HG02588 (cell line): ENCODE measurements around the gene PTPRN2.

Experiments used
- ATAC-seq: cut with Tn5 transposase; IDR thresholded peaks from one replicate; pipeline ENCODE4 v1.9.1; 2021; ENCODE audit warnings: mild to moderate bottlenecking, moderate library complexity; ENCODE audit not compliant: unreplicated experiment

Gene PTPRN2

DNA sequence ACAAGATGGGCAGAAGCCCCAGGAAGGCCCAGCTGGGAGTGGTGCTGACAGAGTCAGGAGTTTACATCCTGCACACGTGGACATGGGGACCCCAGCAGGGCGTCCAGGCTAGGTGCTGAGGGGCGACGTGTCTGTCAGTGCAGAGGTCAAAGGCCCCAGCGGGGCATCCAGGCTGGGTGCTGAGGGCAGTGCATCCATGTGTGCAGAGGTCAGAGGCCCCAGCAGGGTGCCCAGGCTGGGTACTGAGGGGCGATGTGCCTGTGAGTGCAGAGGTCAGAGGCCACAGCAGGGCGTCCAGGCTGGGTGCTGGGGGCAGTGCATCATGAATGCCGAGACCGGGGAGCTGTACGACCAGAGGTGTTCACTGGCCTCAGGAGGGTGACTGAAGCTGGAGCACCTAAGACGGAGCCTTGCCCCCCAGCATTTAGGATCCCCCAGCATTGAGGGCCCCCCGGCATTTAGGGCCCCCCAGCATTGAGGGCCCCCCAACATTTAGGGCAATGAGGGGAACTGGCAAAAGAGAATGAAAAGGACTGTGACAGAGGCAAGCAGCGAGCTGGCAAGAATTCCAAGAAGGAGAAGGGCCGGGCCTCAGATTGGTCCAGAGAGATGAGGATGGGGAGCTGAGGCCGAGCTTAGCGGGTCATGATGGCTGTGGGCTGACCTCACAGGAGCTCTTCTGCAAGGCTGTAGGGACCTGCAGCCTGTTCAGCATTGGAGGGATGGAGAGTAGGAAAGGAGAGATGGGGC is 474.9 kb downstream of the PTPRN2 start:
- ATAC-seq = no peak

DNA sequence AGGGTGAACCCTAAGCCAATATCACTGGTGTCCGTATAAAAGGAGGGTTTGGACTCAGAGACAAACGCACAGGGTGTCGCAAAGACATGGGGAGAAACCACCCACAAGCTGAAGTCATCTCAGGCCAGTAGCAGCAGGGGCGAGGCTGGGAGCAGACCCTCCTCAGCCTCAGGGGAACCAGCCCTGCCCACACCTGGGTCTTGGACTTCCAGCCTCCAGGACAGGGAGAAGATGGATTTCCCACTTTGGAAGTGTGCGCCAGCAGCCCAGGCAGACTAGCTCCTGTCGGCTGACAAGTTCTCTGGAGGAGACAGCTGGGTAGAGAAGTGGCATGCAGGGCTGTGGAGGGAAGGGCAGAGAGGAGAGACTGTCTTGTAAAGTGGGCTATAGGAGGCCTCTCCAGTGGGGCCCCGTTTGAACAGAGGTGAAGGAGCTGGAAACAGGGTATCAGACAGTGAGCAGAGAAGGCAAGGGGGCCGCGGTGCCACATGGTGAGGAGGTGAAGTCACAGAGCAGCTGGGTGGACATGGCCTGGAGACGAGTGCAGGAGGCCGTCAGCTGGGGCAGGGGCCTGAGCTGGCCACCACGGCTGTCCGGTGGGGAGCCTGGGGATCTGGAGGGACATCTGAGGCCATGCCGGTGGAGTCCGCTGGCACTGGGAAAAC is 475.6 kb downstream of the PTPRN2 start:
- no peak for ATAC-seq

DNA sequence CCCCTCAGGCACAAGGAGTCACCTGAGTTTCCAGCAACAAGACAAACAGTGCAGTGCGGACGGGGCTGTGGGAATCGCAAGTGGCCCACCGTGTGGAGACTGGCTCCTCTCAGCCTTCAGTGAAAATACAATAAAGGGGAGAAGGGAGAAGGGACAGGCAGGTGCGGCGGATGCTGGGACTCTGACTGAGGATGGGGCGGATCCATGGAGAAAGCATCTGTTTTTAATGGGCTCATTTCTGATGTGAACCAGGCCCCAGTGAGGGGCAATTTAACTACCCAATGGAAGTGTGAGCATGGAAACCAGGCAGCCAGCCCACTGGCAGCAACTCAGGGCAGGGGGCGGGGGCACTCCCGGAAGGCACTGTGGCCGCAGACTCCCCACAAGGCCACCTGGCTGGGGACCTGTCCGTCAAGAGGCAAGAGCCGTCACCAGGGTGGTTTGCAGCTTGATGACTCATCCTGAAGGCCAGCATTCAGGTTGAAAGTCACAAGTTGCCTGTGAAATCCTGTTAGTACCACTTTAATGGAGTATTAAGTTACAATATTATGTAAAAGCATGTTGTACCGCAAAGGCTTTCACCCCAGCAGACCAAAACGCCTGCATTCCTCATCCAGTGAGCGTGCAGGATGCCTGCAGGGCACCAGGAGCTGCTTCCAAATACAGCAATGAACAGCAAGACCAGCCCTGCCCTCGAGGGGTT is 476.4 kb downstream of the PTPRN2 start:
- no peak for ATAC-seq

DNA sequence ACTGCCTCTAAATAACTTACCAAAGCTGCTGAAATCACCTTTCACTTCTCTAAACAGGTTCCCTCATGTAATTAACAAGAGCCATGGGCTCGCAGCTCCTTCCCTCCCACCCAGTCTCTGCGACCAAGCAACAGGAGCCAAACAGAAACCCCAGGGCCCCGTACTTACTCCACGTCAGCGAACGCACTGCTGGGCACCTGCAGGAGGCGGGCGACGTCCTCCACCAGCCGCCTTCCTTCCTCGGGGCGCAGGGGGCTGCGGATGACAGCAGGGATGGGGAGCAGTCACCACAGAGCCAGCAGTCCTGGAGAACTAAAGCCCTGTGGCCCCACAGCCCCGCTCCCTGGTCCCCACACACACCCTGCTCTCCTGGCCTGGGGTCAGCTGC is 477.0 kb downstream of the PTPRN2 start:
- no peak for ATAC-seq

DNA sequence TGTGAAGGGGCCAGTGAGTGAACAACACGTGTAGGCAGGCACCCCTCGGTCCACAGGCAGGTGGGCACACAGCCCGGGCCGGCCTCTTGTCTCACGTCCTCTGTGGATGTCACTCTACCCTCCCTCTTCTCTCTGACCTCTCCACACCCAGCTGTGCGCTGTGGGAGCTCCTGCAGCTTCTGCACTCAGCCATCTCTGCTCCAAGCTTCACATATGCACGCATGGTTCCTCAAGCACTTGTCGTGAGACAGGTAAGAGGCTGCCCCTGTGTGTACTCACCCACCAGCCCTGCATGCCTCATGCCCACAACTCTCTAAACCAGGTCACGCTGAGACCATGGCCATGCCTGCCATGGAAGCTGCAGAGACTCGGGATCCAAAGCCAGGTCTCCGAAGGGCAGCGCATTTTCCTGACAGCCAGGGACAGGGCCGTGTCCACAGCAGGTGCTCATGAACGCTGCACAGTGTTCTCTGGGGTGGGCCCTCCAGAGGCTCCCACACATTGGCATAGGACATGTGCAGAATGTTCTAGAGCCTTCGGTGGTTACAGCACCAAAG is 477.5 kb downstream of the PTPRN2 start:
- no peak for ATAC-seq

DNA sequence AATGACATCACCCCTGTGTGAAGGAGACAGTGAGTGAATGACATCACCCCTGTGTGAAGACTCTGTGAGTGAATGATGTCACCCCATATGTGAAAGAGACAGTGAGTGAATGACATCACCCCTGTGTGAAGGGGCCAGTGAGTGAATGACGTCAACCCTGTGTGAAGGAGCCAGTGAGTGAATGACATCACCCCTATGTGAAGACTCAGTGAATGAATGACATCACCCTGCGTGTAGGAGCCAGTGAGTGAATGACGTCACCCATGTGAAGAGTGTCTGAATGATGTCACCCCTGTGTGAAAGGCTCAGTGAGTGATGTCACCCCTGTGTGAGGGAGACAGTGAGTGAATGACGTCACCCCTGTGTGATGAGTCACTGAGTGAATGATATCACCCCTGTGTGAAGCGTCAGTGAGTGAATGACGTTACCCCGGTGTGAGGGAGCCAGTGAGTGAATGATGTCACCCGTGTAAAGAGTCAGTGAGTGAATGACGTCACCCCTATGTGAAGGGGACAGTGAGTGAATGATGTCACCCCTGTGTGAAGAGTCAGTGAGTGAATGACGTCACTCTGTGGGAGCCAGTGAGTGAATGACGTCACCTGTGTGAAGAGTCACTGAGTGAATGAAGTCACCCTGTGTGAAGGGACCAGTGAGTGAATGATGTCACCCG is 478.1 kb downstream of the PTPRN2 start:
- ATAC-seq = no peak

DNA sequence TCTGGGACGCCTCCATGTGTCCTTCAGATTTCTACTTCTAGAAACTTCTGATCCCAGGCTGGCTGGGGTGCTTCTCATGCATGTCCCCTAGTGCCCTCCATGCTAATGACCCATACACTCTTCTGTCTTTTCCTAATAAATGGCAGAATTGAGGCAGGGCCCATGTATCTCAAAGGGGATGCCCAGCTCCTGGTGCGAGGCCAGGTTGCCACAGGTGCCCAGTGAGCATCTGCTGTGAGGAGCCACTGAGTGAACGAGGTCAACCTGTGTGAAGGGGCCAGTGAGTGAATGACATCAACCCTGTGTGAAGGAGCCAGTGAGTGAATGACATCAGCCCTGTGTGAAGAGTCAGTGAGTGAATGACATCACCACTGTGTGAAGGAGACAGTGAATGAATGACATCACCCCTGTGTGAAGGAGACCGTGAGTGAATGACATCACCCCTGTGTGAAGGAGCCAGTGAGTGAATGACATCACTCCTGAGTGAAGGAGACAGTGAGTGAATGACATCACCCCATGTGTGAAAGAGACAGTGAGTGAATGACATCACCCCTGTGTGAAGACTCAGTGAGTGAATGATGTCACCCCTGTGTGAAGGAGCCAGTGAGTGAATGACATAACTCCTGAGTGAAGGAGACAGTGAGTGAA is 478.9 kb downstream of the PTPRN2 start:
- ATAC-seq = no peak

DNA sequence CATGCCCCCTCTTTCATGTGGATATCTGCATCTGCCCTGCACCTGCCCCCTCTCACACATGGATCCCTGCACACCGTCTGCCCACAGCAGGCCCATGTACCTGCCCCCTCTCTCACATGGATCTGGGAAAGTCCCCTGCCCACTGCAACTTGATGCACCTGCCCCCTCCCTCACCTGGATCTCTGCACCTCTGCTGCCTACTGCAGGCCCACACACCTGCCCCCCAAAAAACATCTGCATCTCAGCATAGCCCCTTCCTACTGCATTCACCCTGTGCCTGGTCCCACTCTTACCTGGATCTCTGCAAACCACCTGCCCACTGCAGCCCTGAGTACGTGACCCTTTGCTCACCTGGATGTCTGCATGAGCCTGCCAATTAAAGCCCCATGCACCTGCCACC is 479.8 kb downstream of the PTPRN2 start:
- ATAC-seq = no peak

DNA sequence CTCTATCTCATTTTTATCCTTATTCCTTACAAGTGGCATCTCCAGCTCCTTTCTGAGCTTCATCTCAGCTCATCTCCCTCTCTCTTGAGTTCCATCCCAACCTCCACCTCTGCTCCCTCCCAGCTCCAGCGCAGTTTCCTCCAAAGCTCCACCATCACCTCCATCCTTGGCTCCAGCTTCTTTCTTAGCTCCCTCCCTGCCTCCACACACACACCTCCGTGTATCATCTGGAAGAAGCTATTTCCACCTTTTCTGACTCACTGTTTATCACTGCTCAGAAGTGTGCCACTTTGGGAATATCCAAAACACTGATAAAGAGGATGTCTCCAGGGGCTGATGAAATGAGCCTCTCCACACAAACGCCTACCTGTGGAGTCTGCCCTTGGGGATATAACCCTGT is 481.4 kb downstream of the PTPRN2 start:
- no peak for ATAC-seq

DNA sequence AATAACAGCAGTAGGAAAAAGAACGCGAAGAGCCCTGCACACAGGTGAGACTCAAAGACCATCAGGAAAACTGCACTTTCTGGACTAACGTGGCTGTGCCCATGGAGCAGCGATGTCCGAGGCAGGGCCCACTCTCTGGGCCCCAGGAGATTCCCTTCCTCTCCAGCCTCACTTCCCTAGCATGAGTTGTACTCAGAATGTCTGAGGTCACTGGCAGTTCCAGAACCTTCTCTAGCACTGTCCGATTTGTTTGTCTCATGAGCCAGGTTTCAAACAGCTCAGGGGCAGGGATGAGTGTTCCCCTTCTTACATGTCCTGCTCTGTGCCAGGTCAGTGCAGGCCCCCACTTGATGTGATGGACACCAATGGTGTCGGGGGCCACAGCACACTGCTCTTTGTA is 484.2 kb downstream of the PTPRN2 start:
- ATAC-seq = no peak

DNA sequence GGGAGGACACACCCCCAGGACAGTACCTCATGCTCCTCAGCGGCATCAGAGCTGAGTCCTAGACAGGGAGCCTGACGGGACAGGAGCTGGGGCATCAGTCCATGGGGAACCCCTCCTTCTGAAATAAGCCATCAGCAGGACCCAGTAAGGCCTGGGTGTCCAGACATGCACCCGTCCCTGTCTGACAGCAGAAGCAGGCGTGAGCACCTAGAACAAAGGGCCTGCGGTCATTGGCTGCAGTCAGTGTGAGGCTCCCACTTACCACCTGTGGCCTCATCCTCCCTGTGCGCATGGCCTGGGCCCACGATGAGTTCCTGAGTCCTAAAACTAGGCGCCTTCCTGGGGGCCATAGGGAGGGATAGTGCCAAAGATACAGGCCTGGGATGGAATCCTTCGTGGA is 484.7 kb downstream of the PTPRN2 start:
- no peak for ATAC-seq

DNA sequence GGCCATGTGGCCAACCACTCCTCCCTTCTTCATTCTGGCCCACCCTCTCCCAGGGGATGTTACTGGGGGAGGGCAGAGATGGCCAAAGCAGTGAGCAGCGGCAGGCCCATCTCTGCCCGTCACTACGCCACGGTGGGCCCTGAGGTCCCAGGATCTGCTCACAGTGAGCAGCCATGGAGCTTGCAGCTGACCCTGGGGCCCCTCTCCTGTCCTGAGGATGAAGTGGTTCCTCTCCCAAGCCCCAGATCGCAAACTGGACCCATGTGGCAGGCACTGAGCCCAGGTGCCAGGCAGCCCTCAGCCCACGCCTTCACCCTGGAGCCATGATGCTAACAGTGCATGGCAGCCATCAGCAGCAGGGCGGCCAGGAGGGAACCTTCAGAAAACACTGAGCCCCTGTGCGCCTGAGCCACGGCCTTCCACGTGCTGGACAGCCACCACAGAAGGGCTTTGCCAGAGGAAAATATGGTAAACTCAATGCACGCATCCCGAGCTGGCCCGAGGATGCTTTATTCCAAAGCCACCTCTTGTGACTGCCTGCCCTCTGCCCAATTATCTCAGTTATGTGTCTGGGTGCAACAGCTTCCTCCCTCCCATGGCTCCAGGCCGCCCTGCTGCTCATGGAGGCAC is 485.7 kb downstream of the PTPRN2 start:
- no peak for ATAC-seq

DNA sequence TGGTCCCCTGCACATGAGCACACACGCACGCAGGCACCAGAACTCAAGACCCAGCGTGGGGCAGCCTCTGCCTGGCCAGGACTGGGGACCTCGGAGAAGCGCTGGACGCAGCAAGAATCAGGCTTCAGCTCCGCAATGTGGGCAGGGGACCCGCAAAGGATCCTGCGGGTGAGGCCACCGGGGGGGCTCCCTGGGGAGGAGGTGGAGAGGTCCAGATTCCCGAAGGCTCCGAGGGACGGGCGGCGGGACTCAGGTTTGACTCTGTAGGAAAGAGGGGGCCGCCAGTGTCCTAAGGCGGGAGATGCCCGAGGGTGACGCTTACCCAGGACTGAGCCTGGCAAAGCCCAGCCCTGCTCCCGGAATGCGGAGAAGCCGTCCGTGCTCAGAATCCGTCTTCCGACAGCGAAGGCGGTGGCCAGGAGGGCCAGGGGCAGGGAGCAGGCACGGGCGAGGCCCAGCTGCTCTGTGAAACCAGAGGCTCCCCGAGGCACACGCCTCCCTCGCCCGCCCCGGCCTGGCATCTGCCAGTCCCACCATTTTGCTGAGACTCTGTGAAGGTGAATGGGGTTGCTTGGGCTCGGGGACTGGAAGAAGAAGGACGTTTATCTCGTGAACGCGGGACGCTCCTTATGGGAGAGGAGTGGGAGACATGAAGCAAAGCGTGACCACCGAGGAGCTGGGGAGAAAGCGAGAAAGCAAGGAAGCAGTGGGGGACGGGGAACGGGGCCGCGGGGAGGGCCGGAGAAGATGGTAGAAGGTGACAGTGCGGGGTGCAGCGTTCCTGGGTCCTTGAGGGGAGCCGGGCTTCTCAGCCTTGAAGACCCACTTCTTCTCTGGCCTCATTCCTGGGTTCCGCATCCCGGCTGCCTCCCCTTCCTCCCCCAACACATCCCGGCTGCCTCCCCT is 489.2 kb downstream of the PTPRN2 start:
- no peak for ATAC-seq

DNA sequence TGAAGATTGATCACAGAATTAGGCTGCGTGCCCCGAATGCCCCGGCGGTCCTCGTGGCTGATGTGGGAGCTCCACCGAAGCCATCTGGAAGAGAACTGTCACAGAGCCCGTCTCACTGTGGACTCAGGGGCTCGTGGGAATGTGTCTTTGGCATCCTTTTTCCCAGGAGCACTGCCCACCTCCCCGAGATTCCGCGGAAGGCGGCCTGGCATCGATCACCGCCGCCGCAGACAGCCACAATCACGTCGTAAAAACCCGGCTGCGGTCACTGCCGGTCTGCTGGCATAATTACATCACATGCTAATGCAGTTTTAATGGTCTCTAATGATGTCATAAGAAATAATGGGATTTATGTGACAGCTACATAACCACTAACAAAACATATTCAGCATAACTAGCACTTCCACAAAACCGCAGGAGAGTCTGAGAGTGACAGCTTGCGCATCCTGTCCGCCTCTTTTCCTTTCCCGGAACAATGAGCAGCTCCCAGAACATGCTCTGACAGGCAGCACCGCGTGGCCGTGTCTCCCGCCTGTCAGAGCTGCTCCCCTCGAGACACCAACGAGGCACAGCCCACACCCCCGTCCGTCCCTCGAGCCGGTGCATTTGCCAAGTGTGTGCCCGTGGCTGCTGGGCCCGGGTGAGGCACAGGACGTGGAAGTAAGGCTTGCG is 490.0 kb downstream of the PTPRN2 start:
- no peak for ATAC-seq

DNA sequence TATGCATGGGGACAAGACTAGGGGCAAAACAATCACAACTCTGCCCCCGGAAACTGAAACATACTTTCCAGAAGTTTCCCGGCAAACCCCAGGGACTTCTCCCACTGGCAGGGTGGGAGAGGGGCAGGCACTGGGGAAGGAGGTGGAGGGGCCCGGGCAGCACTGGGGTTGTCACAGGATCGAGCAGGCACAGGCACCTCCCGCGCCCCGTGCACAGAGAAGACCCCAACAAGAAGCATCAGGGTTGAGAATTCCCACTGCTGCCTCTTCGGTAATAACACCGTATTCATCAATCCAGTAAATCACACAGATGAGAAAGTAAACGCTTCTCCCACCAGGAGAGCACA is 490.5 kb downstream of the PTPRN2 start:
- no peak for ATAC-seq

DNA sequence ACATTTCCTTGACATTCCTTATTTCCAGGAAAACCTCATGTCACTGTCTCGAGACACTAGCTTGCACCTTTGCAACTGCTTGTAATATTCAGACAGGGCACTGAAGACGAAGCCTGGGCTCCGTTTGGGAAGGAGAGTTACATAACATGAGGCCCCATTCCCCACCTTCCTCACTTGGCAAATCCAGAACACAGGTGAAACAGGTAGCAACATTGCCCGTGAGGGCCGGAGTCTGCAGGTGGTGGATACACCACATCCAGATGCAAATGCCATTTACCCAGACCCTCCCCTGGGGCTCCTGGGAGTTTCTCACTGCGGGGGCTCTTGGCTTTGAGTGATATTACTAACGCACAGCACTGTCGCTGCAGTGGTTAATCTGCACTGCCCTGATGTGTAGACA is 491.0 kb downstream of the PTPRN2 start:
- no peak for ATAC-seq

DNA sequence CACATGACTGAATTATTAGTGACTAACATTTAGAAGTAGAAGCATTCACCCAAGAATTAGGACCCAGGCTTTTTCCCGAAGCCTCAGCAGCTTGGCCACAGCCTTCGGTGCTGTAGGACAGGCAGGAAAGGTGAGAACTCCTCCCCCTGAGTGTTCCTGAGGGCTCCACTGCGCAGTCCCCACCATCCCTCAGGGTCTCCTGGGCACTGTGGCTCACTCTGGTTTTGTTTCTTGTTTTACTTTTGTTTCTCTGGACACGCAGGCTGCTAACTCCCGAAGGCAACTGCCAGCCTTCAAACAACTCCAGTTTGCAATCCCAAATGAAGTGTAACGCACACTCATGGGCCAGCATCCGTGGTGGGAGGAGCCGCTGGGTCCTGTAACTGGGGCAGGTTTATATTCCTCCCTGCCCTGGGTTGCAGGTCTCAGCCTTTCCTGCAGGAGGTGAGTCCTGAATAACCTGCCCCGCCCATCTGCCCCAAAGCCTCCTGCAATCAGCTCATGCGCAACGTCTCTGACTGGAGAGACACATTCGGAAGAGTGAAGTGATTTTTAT is 492.9 kb downstream of the PTPRN2 start:
- no peak for ATAC-seq

DNA sequence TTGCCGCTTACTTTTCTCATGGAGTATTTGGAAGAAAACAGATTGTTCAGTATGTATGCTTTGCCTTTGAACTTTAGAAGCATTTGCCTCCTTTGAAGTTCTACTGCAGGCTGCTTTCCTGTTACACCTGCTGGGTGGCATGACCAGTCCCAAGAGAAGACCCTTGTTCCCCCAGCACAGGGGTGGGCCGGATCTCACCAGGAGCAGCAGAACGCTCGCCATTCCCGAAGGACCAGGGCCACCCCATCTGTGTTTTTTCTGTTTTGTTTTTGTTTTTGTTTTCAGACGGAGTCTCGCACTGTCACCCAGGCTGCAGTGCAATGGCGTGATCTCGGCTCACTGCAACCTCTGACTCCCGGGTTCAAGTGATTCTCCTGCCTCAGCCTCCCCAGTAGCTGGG is 493.6 kb downstream of the PTPRN2 start:
- no peak for ATAC-seq
